HEK293 (cell line): ENCODE results near the gene C19orf47.
A peak's percentile ranks its signal among the peaks of the same experiment; 100 is the strongest.

Experiments used
- BCL11B ChIP-seq: fragments of 450-650 bp; formaldehyde crosslinking; IDR thresholded peaks from 2 replicates; pipeline ENCODE4 v1.5.1; 2016; ENCODE audit warnings: low read depth, missing biosample characterization, missing genetic modification characterization
- EGR2 ChIP-seq: fragments of 450-650 bp; formaldehyde crosslinking; IDR thresholded peaks from 2 replicates; pipeline ENCODE4 v1.5.1; 2016; ENCODE audit warnings: low read depth, missing biosample characterization, missing genetic modification characterization
- HOXA7 ChIP-seq: sonication (generic); formaldehyde crosslinking; IDR thresholded peaks from 2 replicates; pipeline ENCODE4 v1.8.1; 2022; ENCODE audit warnings: missing genetic modification reagents, borderline replicate concordance
- IKZF3 ChIP-seq: fragments of 450-650 bp; IDR thresholded peaks from 2 replicates; pipeline ENCODE4 v1.5.0; 2018; ENCODE audit warnings: missing biosample characterization, mild to moderate bottlenecking, missing genetic modification characterization, moderate library complexity
- KLF16 ChIP-seq: fragments of 450-650 bp; formaldehyde crosslinking; IDR thresholded peaks from 2 replicates; pipeline ENCODE4 v1.5.1; 2017; ENCODE audit warnings: missing biosample characterization, missing genetic modification characterization
- SALL2 ChIP-seq: fragments of 450-650 bp; formaldehyde crosslinking; IDR thresholded peaks from 2 replicates; pipeline ENCODE4 v1.5.0; 2017; ENCODE audit warnings: missing biosample characterization, mild to moderate bottlenecking, missing genetic modification characterization, borderline replicate concordance
- SCRT2 ChIP-seq: fragments of 450-650 bp; formaldehyde crosslinking; IDR thresholded peaks from 2 replicates; pipeline ENCODE4 v1.5.1; 2016; ENCODE audit warnings: missing biosample characterization, missing genetic modification characterization
- YY2 ChIP-seq: fragments of 450-650 bp; formaldehyde crosslinking; IDR thresholded peaks from 2 replicates; pipeline ENCODE4 v1.5.1; 2016; ENCODE audit warnings: missing biosample characterization, missing genetic modification characterization
- ZBTB20 ChIP-seq: fragments of 450-650 bp; formaldehyde crosslinking; IDR thresholded peaks from 2 replicates; pipeline ENCODE4 v1.5.1; 2016; ENCODE audit warnings: missing biosample characterization, missing genetic modification characterization
- ZFHX2 ChIP-seq: fragments of 450-650 bp; formaldehyde crosslinking; conservative IDR thresholded peaks from 2 replicates; pipeline ENCODE4 v1.5.1; 2016; ENCODE audit warnings: missing biosample characterization, missing genetic modification characterization
- ZFP41 ChIP-seq: fragments of 450-650 bp; formaldehyde crosslinking; IDR thresholded peaks from 2 replicates; pipeline ENCODE4 v1.5.1; 2016; ENCODE audit warnings: missing biosample characterization, missing genetic modification characterization, borderline replicate concordance
- ZNF132 ChIP-seq: fragments of 450-650 bp; formaldehyde crosslinking; IDR thresholded peaks from 2 replicates; pipeline ENCODE4 v1.5.1; 2017; ENCODE audit warnings: missing biosample characterization, missing genetic modification characterization, borderline replicate concordance
- ZNF175 ChIP-seq: fragments of 450-650 bp; formaldehyde crosslinking; IDR thresholded peaks from 2 replicates; pipeline ENCODE4 v1.5.1; 2016; ENCODE audit warnings: missing biosample characterization, missing genetic modification characterization
- ZNF211 ChIP-seq: fragments of 450-650 bp; formaldehyde crosslinking; IDR thresholded peaks from 2 replicates; pipeline ENCODE4 v1.5.1; 2016; ENCODE audit warnings: low read depth, missing biosample characterization, missing genetic modification characterization
- ZNF239 ChIP-seq: fragments of 450-650 bp; formaldehyde crosslinking; IDR thresholded peaks from 2 replicates; pipeline ENCODE4 v1.5.1; 2016; ENCODE audit warnings: missing biosample characterization, missing genetic modification characterization
- ZNF324 ChIP-seq: fragments of 450-650 bp; formaldehyde crosslinking; IDR thresholded peaks from 2 replicates; pipeline ENCODE4 v1.5.1; 2016; ENCODE audit warnings: missing biosample characterization, missing genetic modification characterization
- ZNF354C ChIP-seq: fragments of 450-650 bp; formaldehyde crosslinking; IDR thresholded peaks from 2 replicates; pipeline ENCODE4 v1.5.1; 2016; ENCODE audit warnings: missing biosample characterization, missing genetic modification characterization, low read depth, borderline replicate concordance
- ZNF394 ChIP-seq: fragments of 450-650 bp; formaldehyde crosslinking; IDR thresholded peaks from 2 replicates; pipeline ENCODE4 v1.5.1; 2016; ENCODE audit warnings: missing biosample characterization, missing genetic modification characterization, mild to moderate bottlenecking, moderate library complexity, borderline replicate concordance
- ZNF416 ChIP-seq: fragments of 450-650 bp; formaldehyde crosslinking; IDR thresholded peaks from 2 replicates; pipeline ENCODE4 v1.5.1; 2016; ENCODE audit warnings: missing biosample characterization, missing genetic modification characterization
- ZNF510 ChIP-seq: fragments of 450-650 bp; formaldehyde crosslinking; IDR thresholded peaks from 2 replicates; pipeline ENCODE4 v1.5.1; 2018; ENCODE audit warnings: mild to moderate bottlenecking, missing genetic modification characterization, missing biosample characterization; ENCODE audit not compliant: insufficient replicate concordance
- ZNF548 ChIP-seq: fragments of 450-650 bp; formaldehyde crosslinking; IDR thresholded peaks from 2 replicates; pipeline ENCODE4 v1.5.1; 2016; ENCODE audit warnings: missing biosample characterization, missing genetic modification characterization
- ZNF560 ChIP-seq: fragments of 450-650 bp; formaldehyde crosslinking; IDR thresholded peaks from 2 replicates; pipeline ENCODE4 v1.5.1; 2017; ENCODE audit warnings: missing biosample characterization, missing genetic modification characterization, borderline replicate concordance
- ZNF596 ChIP-seq: fragments of 450-650 bp; IDR thresholded peaks from 2 replicates; pipeline ENCODE4 v1.5.0; 2018; ENCODE audit warnings: missing biosample characterization, mild to moderate bottlenecking, missing genetic modification characterization, moderate library complexity
- ZNF623 ChIP-seq: fragments of 450-650 bp; formaldehyde crosslinking; IDR thresholded peaks from 2 replicates; pipeline ENCODE4 v1.5.1; 2016; ENCODE audit warnings: missing biosample characterization, missing genetic modification characterization
- ZNF629 ChIP-seq: fragments of 450-650 bp; formaldehyde crosslinking; IDR thresholded peaks from 2 replicates; pipeline ENCODE4 v1.5.1; 2017; ENCODE audit warnings: missing biosample characterization, missing genetic modification characterization
- ZSCAN30 ChIP-seq: fragments of 450-650 bp; IDR thresholded peaks from 2 replicates; pipeline ENCODE4 v1.5.1; 2018; ENCODE audit warnings: missing biosample characterization, mild to moderate bottlenecking, missing genetic modification characterization, moderate library complexity
- ZXDB ChIP-seq: fragments of 450-650 bp; formaldehyde crosslinking; IDR thresholded peaks from 2 replicates; pipeline ENCODE4 v1.5.1; 2016; ENCODE audit warnings: missing biosample characterization, missing genetic modification characterization
- TF ChIP-seq, protein P1 (sequence below): fragments of 450-650 bp; formaldehyde crosslinking; IDR thresholded peaks from 2 replicates; pipeline ENCODE4 v1.5.1; 2016; ENCODE audit warnings: missing biosample characterization, missing genetic modification characterization
- TF ChIP-seq, protein P2 (sequence below): fragments of 450-650 bp; formaldehyde crosslinking; IDR thresholded peaks from 2 replicates; pipeline ENCODE4 v1.5.1; 2016; ENCODE audit warnings: missing biosample characterization, missing genetic modification characterization
- TF ChIP-seq, protein P3 (sequence below): fragments of 450-650 bp; formaldehyde crosslinking; IDR thresholded peaks from 2 replicates; pipeline ENCODE4 v1.5.1; 2016; ENCODE audit warnings: missing biosample characterization, missing genetic modification characterization
- TF ChIP-seq, protein P4 (sequence below): fragments of 450-650 bp; IDR thresholded peaks from 2 replicates; pipeline ENCODE4 v1.5.1; 2018; ENCODE audit warnings: missing biosample characterization, mild to moderate bottlenecking, missing genetic modification characterization
- TF ChIP-seq, protein P5 (sequence below): fragments of 450-650 bp; formaldehyde crosslinking; IDR thresholded peaks from 2 replicates; pipeline ENCODE4 v1.5.1; 2016; ENCODE audit warnings: missing biosample characterization, missing genetic modification characterization

Gene C19orf47

DNA sequence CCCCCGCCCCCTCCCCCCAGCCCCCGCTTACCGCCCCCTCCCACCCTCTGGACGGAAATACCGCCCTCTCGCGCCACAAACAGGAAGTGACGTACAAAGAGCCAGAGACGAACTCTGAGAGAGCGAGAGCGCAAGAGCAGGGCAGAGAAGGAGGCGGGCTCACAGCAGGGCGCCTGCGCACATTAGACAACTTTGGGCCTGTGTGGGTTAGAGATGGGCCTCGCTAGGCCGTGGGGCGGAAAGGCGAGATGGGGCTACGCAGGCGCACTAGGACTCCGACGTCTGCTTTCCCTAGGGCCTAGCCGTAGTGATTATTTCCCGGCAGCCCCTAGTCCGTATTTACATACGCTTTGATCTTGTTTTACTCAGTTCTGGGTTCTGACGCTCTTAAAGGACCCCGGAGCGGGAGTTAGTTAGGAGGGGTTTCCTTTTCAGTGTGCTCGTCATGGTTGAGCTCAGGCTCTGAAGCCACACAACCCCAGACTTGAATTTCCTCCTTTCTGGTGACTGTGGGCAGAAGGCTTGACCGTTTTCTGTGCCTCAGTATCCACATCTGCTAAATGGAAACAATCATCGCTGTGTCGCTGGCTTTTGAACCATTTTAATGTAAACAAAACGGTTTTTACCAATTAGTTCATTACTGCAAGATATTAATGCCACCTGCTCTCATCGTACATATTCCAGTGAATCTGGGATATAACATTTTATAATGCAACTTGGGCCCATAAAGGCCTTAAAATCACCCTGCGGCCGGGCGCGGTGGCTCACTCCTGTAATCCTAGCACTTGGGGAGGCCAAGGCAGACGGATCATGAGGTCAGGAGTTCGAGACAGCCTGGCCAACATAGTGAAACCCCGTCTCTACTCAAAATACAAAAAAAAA lies 62.6 kb downstream of the C19orf47 start (continued):
- TF ChIP-seq, protein P1, sequence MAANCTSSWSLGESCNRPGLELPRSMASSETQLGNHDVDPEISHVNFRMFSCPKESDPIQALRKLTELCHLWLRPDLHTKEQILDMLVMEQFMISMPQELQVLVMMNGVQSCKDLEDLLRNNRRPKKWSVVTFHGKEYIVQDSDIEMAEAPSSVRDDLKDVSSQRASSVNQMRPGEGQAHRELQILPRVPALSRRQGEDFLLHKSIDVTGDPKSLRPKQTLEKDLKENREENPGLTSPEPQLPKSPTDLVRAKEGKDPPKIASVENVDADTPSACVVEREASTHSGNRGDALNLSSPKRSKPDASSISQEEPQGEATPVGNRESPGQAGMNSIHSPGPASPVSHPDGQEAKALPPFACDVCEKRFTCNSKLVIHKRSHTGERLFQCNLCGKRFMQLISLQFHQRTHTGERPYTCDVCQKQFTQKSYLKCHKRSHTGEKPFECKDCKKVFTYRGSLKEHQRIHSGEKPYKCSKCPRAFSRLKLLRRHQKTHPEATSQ (tag by site-specific recombination) = no peak
- no peak for TF ChIP-seq ZNF548
- TF ChIP-seq, protein P2, sequence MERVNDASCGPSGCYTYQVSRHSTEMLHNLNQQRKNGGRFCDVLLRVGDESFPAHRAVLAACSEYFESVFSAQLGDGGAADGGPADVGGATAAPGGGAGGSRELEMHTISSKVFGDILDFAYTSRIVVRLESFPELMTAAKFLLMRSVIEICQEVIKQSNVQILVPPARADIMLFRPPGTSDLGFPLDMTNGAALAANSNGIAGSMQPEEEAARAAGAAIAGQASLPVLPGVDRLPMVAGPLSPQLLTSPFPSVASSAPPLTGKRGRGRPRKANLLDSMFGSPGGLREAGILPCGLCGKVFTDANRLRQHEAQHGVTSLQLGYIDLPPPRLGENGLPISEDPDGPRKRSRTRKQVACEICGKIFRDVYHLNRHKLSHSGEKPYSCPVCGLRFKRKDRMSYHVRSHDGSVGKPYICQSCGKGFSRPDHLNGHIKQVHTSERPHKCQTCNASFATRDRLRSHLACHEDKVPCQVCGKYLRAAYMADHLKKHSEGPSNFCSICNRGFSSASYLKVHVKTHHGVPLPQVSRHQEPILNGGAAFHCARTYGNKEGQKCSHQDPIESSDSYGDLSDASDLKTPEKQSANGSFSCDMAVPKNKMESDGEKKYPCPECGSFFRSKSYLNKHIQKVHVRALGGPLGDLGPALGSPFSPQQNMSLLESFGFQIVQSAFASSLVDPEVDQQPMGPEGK (tag by site-specific recombination) = no peak
- no peak for TF ChIP-seq KLF16 (tag by site-specific recombination)
- TF ChIP-seq YY2 (tag by site-specific recombination) = no peak
- TF ChIP-seq EGR2 = no peak; the same call in 1 of the 2 replicates
- TF ChIP-seq ZNF623 (tag by site-specific recombination) = no peak; the same call in 1 of the 2 replicates
- peak; percentile 88 for TF ChIP-seq ZXDB
- no peak for TF ChIP-seq ZFHX2
- peak; percentile 83 for TF ChIP-seq ZNF324 (tag by site-specific recombination)
- no peak for TF ChIP-seq BCL11B (tag by site-specific recombination)
- TF ChIP-seq, protein P3, sequence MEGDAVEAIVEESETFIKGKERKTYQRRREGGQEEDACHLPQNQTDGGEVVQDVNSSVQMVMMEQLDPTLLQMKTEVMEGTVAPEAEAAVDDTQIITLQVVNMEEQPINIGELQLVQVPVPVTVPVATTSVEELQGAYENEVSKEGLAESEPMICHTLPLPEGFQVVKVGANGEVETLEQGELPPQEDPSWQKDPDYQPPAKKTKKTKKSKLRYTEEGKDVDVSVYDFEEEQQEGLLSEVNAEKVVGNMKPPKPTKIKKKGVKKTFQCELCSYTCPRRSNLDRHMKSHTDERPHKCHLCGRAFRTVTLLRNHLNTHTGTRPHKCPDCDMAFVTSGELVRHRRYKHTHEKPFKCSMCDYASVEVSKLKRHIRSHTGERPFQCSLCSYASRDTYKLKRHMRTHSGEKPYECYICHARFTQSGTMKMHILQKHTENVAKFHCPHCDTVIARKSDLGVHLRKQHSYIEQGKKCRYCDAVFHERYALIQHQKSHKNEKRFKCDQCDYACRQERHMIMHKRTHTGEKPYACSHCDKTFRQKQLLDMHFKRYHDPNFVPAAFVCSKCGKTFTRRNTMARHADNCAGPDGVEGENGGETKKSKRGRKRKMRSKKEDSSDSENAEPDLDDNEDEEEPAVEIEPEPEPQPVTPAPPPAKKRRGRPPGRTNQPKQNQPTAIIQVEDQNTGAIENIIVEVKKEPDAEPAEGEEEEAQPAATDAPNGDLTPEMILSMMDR (tag by site-specific recombination) = no peak
- TF ChIP-seq ZNF394 (tag by site-specific recombination) = no peak
- no peak for TF ChIP-seq ZNF596 (tag by site-specific recombination)
- no peak for TF ChIP-seq SCRT2
- TF ChIP-seq, protein P4, sequence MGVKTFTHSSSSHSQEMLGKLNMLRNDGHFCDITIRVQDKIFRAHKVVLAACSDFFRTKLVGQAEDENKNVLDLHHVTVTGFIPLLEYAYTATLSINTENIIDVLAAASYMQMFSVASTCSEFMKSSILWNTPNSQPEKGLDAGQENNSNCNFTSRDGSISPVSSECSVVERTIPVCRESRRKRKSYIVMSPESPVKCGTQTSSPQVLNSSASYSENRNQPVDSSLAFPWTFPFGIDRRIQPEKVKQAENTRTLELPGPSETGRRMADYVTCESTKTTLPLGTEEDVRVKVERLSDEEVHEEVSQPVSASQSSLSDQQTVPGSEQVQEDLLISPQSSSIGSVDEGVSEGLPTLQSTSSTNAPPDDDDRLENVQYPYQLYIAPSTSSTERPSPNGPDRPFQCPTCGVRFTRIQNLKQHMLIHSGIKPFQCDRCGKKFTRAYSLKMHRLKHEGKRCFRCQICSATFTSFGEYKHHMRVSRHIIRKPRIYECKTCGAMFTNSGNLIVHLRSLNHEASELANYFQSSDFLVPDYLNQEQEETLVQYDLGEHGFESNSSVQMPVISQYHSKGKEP (tag by site-specific recombination) = no peak
- no peak for TF ChIP-seq HOXA7
- TF ChIP-seq ZBTB20 (tag by site-specific recombination) = 0 out of 2 replicates have a peak, but pooled peaks have one; percentile 8
- TF ChIP-seq ZFP41 (tag by site-specific recombination) = no peak
- TF ChIP-seq ZNF211 (tag by site-specific recombination) = no peak
- peak; percentile 86 for TF ChIP-seq ZNF629
- no peak for TF ChIP-seq ZNF354C (tag by site-specific recombination)
- no peak for TF ChIP-seq IKZF3 (tag by site-specific recombination)
- TF ChIP-seq ZNF175 = no peak
- peak; percentile 66; the same call in 1 of the 2 replicates for TF ChIP-seq ZSCAN30 (tag by site-specific recombination)
- no peak for TF ChIP-seq ZNF560 (tag by site-specific recombination)
- no peak for TF ChIP-seq ZNF416 (tag by site-specific recombination)
- TF ChIP-seq, protein P5, sequence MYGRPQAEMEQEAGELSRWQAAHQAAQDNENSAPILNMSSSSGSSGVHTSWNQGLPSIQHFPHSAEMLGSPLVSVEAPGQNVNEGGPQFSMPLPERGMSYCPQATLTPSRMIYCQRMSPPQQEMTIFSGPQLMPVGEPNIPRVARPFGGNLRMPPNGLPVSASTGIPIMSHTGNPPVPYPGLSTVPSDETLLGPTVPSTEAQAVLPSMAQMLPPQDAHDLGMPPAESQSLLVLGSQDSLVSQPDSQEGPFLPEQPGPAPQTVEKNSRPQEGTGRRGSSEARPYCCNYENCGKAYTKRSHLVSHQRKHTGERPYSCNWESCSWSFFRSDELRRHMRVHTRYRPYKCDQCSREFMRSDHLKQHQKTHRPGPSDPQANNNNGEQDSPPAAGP (tag by site-specific recombination) = no peak; the same call in 1 of the 2 replicates
- TF ChIP-seq SALL2 (tag by site-specific recombination) = no peak
- TF ChIP-seq ZNF239 (tag by site-specific recombination) = no peak
- TF ChIP-seq ZNF132 (tag by site-specific recombination) = no peak
- TF ChIP-seq ZNF510 (tag by site-specific recombination) = no peak
